H9 (cell line): ENCODE results near the gene TELO2. TPM values are rescaled to one million over a fixed set of nuclear protein-coding genes. Genes with fewer than 3 reads are reported as not detected.

Experiments used
- DNase-seq: peaks from one replicate; pipeline ENCODE4 v3.0.0-alpha.2; 2017
- H2AFZ ChIP-seq: one replicate; pipeline ENCODE4 v1.6.1; 2013; ENCODE audit warnings: mild to moderate bottlenecking, low read length, control low read depth, moderate library complexity
- H2AK5ac ChIP-seq: 2 replicates; pipeline ENCODE4 v1.6.1; 2013; ENCODE audit warnings: low read length, control low read depth, mixed read lengths; ENCODE audit not compliant: insufficient read length
- H2BK120ac ChIP-seq: one replicate; pipeline ENCODE4 v1.6.1; 2013; ENCODE audit warnings: low read depth, mild to moderate bottlenecking, low read length, control low read depth, inconsistent platforms; ENCODE audit not compliant: poor library complexity, severe bottlenecking
- H2BK12ac ChIP-seq: 2 replicates; pipeline ENCODE4 v1.6.1; 2013; ENCODE audit warnings: low read length, control low read depth, mixed read lengths, low read depth; ENCODE audit not compliant: insufficient read length
- H2BK15ac ChIP-seq: 2 replicates; pipeline ENCODE4 v1.6.1; 2013; ENCODE audit warnings: low read depth, low read length, control low read depth
- H2BK20ac ChIP-seq: one replicate; pipeline ENCODE4 v1.6.1; 2013; ENCODE audit warnings: low read depth, mild to moderate bottlenecking, low read length, control low read depth, inconsistent platforms; ENCODE audit not compliant: poor library complexity, severe bottlenecking
- H2BK5ac ChIP-seq: 2 replicates; pipeline ENCODE4 v1.6.1; 2013; ENCODE audit warnings: low read length, control low read depth, mixed read lengths; ENCODE audit not compliant: insufficient read length
- H3K14ac ChIP-seq: 2 replicates; pipeline ENCODE4 v1.6.1; 2013; ENCODE audit warnings: low read length, control low read depth; ENCODE audit not compliant: insufficient read depth
- H3K18ac ChIP-seq: 2 replicates; pipeline ENCODE4 v1.6.1; 2013; ENCODE audit warnings: low read depth, mild to moderate bottlenecking, mixed read lengths, low read length, control low read depth; ENCODE audit not compliant: insufficient read length
- H3K23ac ChIP-seq: 2 replicates; pipeline ENCODE4 v1.6.1; 2013; ENCODE audit warnings: low read length, control low read depth, mixed read lengths, low read depth; ENCODE audit not compliant: insufficient read length
- H3K23me2 ChIP-seq: 2 replicates; pipeline ENCODE4 v1.6.1; 2013; ENCODE audit warnings: low read depth, mild to moderate bottlenecking, mixed read lengths, low read length, control low read depth; ENCODE audit not compliant: insufficient read length, poor library complexity, severe bottlenecking
- H3K27ac ChIP-seq: 2 replicates; pipeline ENCODE4 v1.5.1; 2013; ENCODE audit warnings: low read length, control low read depth, mixed read lengths, low read depth; ENCODE audit not compliant: insufficient read length
- H3K27me3 ChIP-seq: 2 replicates; pipeline ENCODE4 v1.6.1; 2013; ENCODE audit warnings: low read length, control low read depth, inconsistent platforms; ENCODE audit not compliant: insufficient read depth
- H3K4ac ChIP-seq: 2 replicates; pipeline ENCODE4 v1.6.1; 2013; ENCODE audit warnings: low read depth, mild to moderate bottlenecking, control low read depth, inconsistent platforms, low read length, moderate library complexity
- H3K4me1 ChIP-seq: 2 replicates; pipeline ENCODE4 v1.6.1; 2013; ENCODE audit warnings: low read length, control low read depth, inconsistent platforms; ENCODE audit not compliant: insufficient read depth
- H3K4me2 ChIP-seq: 2 replicates; pipeline ENCODE4 v1.6.1; 2013; ENCODE audit warnings: low read length, control low read depth, mixed read lengths; ENCODE audit not compliant: insufficient read length, insufficient read depth
- H3K56ac ChIP-seq: 2 replicates; pipeline ENCODE4 v1.6.1; 2013; ENCODE audit warnings: low read depth, mild to moderate bottlenecking, mixed read lengths, low read length, control low read depth; ENCODE audit not compliant: insufficient read length
- H3K79me1 ChIP-seq: 2 replicates; pipeline ENCODE4 v1.6.1; 2013; ENCODE audit warnings: low read depth, mild to moderate bottlenecking, moderate library complexity, low read length, control low read depth, inconsistent platforms; ENCODE audit not compliant: insufficient read depth, poor library complexity, severe bottlenecking
- H3K79me2 ChIP-seq: 2 replicates; pipeline ENCODE4 v1.6.1; 2013; ENCODE audit warnings: low read length, control low read depth, inconsistent platforms; ENCODE audit not compliant: insufficient read depth
- H3K9ac ChIP-seq: 2 replicates; pipeline ENCODE4 v1.6.1; 2013; ENCODE audit warnings: low read length, control low read depth, mixed read lengths; ENCODE audit not compliant: insufficient read length; ENCODE audit errors: extremely low read depth
- H3K9me3 ChIP-seq: one replicate; pipeline ENCODE4 v1.6.1; 2013; ENCODE audit warnings: low read depth, low read length, inconsistent platforms; ENCODE audit not compliant: control insufficient read depth
- H3T11ph ChIP-seq: one replicate; pipeline ENCODE4 v1.6.1; 2013; ENCODE audit warnings: mild to moderate bottlenecking, low read length, control low read depth, inconsistent platforms
- H4K20me1 ChIP-seq: one replicate; pipeline ENCODE4 v1.6.1; 2013; ENCODE audit not compliant: control insufficient read depth, insufficient read length, insufficient read depth
- H4K5ac ChIP-seq: 2 replicates; pipeline ENCODE4 v1.6.1; 2013; ENCODE audit warnings: low read depth, mild to moderate bottlenecking, mixed read lengths, low read length, control low read depth; ENCODE audit not compliant: insufficient read length
- H4K8ac ChIP-seq: replicated peaks from 2 replicates; pipeline ENCODE4 v1.6.1; 2013; ENCODE audit warnings: low read length, control low read depth, mixed read lengths, low read depth; ENCODE audit not compliant: insufficient read length
- H4K91ac ChIP-seq: 2 replicates; pipeline ENCODE4 v1.6.1; 2013; ENCODE audit warnings: low read depth, mild to moderate bottlenecking, moderate library complexity, mixed read lengths, low read length, control low read depth; ENCODE audit not compliant: insufficient read length
- H3K27ac Mint-ChIP-seq, 3 experiments: 2 replicates in 2 of 3; 3 replicates in 1 of 3; pipeline ENCODE4 v1.8.0; 2020 to 2021; ENCODE audit warnings: mixed read lengths in 3 of 3, mild to moderate bottlenecking in 1 of 3, moderate library complexity in 1 of 3
- H3K27me3 Mint-ChIP-seq: 2 replicates; pipeline ENCODE4 v1.8.0; 2021; ENCODE audit warnings: low read depth, mild to moderate bottlenecking, moderate library complexity, mixed read lengths
- H3K36me3 Mint-ChIP-seq, 3 experiments: 2 replicates in 2 of 3; 3 replicates in 1 of 3; pipeline ENCODE4 v1.8.0; 2020 to 2021; ENCODE audit warnings: low read depth in 3 of 3, mixed read lengths in 3 of 3; ENCODE audit not compliant: insufficient read depth in 1 of 3
- H3K4me1 Mint-ChIP-seq, 2 experiments: 2 replicates each; pipeline ENCODE4 v1.8.0; 2020; ENCODE audit warnings: mixed read lengths in 2 of 2
- H3K4me3 Mint-ChIP-seq, 2 experiments: 2 replicates in 1 of 2; 3 replicates in 1 of 2; pipeline ENCODE4 v1.8.0; 2020 to 2021; ENCODE audit warnings: mild to moderate bottlenecking in 2 of 2, mixed read lengths in 2 of 2, moderate library complexity in 1 of 2
- H3K9me3 Mint-ChIP-seq, 2 experiments: 2 replicates in 1 of 2; 3 replicates in 1 of 2; pipeline ENCODE4 v1.8.0; 2020; ENCODE audit warnings: mild to moderate bottlenecking in 2 of 2, mixed read lengths in 2 of 2, moderate library complexity in 1 of 2
- CTCF ChIP-seq: fragments of 200-600 bp; sonication (generic); conservative IDR thresholded peaks from 3 replicates; pipeline ENCODE4 v1.8.0; 2021; ENCODE audit warnings: antibody characterized with exemption, mild to moderate bottlenecking
- WGBS: extraction: QIAGEN DNeasy Blood & Tissue Kit; methylation state at CpG from one replicate; pipeline ENCODE4 v1.1.7; 2013; ENCODE audit warnings: missing lambda C conversion rate, low lambda C conversion rate, mixed read lengths; ENCODE audit not compliant: insufficient read length; ENCODE audit errors: extremely low coverage; 5-methylcytosine and 5-hydroxymethylcytosine counted together
- total RNA-seq: library from RNA; stranded (reverse); gene quantifications from 2 replicates; pipeline ENCODE4 v1.2.1, GENCODE V29; 2021

The TELO2 gene
- total RNA-seq, 1 experiment from 2014 or later = 98.9 TPM

GRCh38 chr16:1508494-1509187, 15.5 kb downstream of the TELO2 start:
- H3K14ac ChIP-seq = no peak overlapping the region
- no peaks in the 10 kb centered on the region for H3K23me2 ChIP-seq
- no peak overlapping the region for H3K27ac Mint-ChIP-seq
- no peak overlapping the region for H2AK5ac ChIP-seq
- peaks cover 0 to 3% of the 10 kb centered on the region in 2 experiments; a peak in 1 of 5 replicates for H3K9me3 Mint-ChIP-seq
- peaks cover 7 to 43% (median 34%) of the 10 kb centered on the region in 3 experiments; a peak in 6 of 7 replicates for H3K36me3 Mint-ChIP-seq
- H2BK20ac ChIP-seq = no peak overlapping the region
- no peaks in the 10 kb centered on the region for H3K4me1 Mint-ChIP-seq
- H3K79me2 ChIP-seq = no peaks in the 10 kb centered on the region
- no peak overlapping the region for H4K8ac ChIP-seq
- no peak overlapping the region for H2BK5ac ChIP-seq
- no peak overlapping the region for H3K27ac ChIP-seq
- no peak for DNase-seq
- H3K4me2 ChIP-seq = no peak overlapping the region
- no peak for TF ChIP-seq CTCF
- no peaks in the 10 kb centered on the region for H4K20me1 ChIP-seq
- H4K5ac ChIP-seq = no peak overlapping the region
- H3K27me3 ChIP-seq = no peaks in the 10 kb centered on the region
- no peaks in the 10 kb centered on the region; the same call in 1 of the 2 replicates for H3K27me3 Mint-ChIP-seq
- H3K56ac ChIP-seq = no peak overlapping the region
- H4K91ac ChIP-seq = no peak overlapping the region
- no peak overlapping the region for H3K23ac ChIP-seq
- H2AFZ ChIP-seq = no peak overlapping the region
- no peak overlapping the region for H2BK15ac ChIP-seq
- no peak overlapping the region for H3T11ph ChIP-seq
- no peak overlapping the region for H2BK120ac ChIP-seq
- H3K4me3 Mint-ChIP-seq = no peak overlapping the region
- no peak overlapping the region for H3K9ac ChIP-seq
- H3K9me3 ChIP-seq = no peaks in the 10 kb centered on the region
- no peak overlapping the region for H3K18ac ChIP-seq
- H3K79me1 ChIP-seq = no peaks in the 10 kb centered on the region
- no peak overlapping the region for H2BK12ac ChIP-seq
- no peak overlapping the region for H3K4ac ChIP-seq
- no peaks in the 10 kb centered on the region for H3K4me1 ChIP-seq
- no CpG with 5 or more reads among the region's 24 CpGs for WGBS
